Liver (tissue), 9 donors: ENCODE results near the gene ATXN1. TPM values are rescaled to one million over a fixed set of nuclear protein-coding genes. Genes with fewer than 3 reads are reported as not detected.
A peak's percentile ranks its signal among the peaks of the same experiment; 100 is the strongest.

Source experiments
- DNase-seq: peaks from one replicate; pipeline ENCODE4 v3.0.0-alpha.2; 2017; ENCODE audit warnings: low spot score
- H3K27ac ChIP-seq, 2 donors: one replicate each; pipeline ENCODE4 v1.7.0; 2013; ENCODE audit warnings: inconsistent platforms in 2 of 2, low read length in 2 of 2, control low read depth in 1 of 2, low read depth in 1 of 2, mild to moderate bottlenecking in 1 of 2
- H3K27me3 ChIP-seq, 4 donors: one replicate each; pipeline versions ENCODE4 v1.6.1 to v1.7.0; 2013; ENCODE audit warnings: low read length in 3 of 4, inconsistent platforms in 1 of 4, mild to moderate bottlenecking in 1 of 4, moderate library complexity in 1 of 4; ENCODE audit not compliant: control insufficient read depth in 4 of 4, insufficient read depth in 4 of 4
- H3K36me3 ChIP-seq, 4 donors: one replicate each; pipeline versions ENCODE4 v1.6.1 to v1.7.0; 2013; ENCODE audit warnings: low read length in 3 of 4, mild to moderate bottlenecking in 3 of 4, low read depth in 1 of 4, moderate library complexity in 1 of 4; ENCODE audit not compliant: control insufficient read depth in 4 of 4, insufficient read depth in 3 of 4
- H3K4me1 ChIP-seq, 4 donors: one replicate each; pipeline versions ENCODE4 v1.6.1 to v1.7.0; 2013; ENCODE audit warnings: low read length in 3 of 4, mild to moderate bottlenecking in 3 of 4, moderate library complexity in 1 of 4; ENCODE audit not compliant: control insufficient read depth in 4 of 4, insufficient read depth in 4 of 4
- H3K4me3 ChIP-seq, 3 donors: one replicate each; pipeline versions ENCODE4 v1.6.1 to v1.7.0; 2013; ENCODE audit warnings: low read length in 3 of 3, control low read depth in 1 of 3, low read depth in 1 of 3, mild to moderate bottlenecking in 1 of 3
- H3K9ac ChIP-seq, 2 donors: one replicate each; pipeline ENCODE4 v1.7.0; 2013; ENCODE audit warnings: low read length in 2 of 2, mild to moderate bottlenecking in 2 of 2, moderate library complexity in 2 of 2, control low read depth in 1 of 2, low read depth in 1 of 2
- H3K9me3 ChIP-seq, 4 donors: one replicate each; pipeline versions ENCODE4 v1.6.1 to v1.7.0; 2013; ENCODE audit warnings: low read length in 3 of 4; ENCODE audit not compliant: control insufficient read depth in 4 of 4
- ATF3 ChIP-seq: IDR thresholded peaks from 2 replicates; pipeline ENCODE4 v1.6.1; 2016; ENCODE audit warnings: antibody characterized with exemption
- CTCF ChIP-seq: fragments of 150-350 bp; IDR thresholded peaks from 2 replicates; pipeline ENCODE4 v1.5.1; 2017; ENCODE audit warnings: improper control_type of control experiment, low read depth, low read length; ENCODE audit not compliant: missing input control
- EGR1 ChIP-seq, 2 donors: IDR thresholded peaks; 2 replicates each; pipeline ENCODE4 v1.6.1; 2016 to 2018; ENCODE audit warnings: antibody characterized with exemption in 2 of 2, low read depth in 2 of 2
- FOXA1 ChIP-seq: IDR thresholded peaks from 2 replicates; pipeline ENCODE4 v1.6.1; 2016; ENCODE audit warnings: antibody characterized with exemption
- FOXA2 ChIP-seq: IDR thresholded peaks from 2 replicates; pipeline ENCODE4 v1.6.1; 2016; ENCODE audit warnings: antibody characterized with exemption
- GABPA ChIP-seq, 2 donors: IDR thresholded peaks in 1 of 2; conservative IDR thresholded peaks in 1 of 2; 2 replicates each; pipeline ENCODE4 v1.6.1; 2016; ENCODE audit warnings: antibody characterized with exemption in 2 of 2, mild to moderate bottlenecking in 1 of 2, moderate library complexity in 1 of 2
- HNF4A ChIP-seq, 2 donors: conservative IDR thresholded peaks; 2 replicates each; pipeline ENCODE4 v1.6.1; 2016; ENCODE audit warnings: antibody characterized with exemption in 2 of 2, mild to moderate bottlenecking in 2 of 2
- HNF4G ChIP-seq: IDR thresholded peaks from 2 replicates; pipeline ENCODE4 v1.6.1; 2016; ENCODE audit warnings: antibody characterized with exemption
- JUND ChIP-seq, 2 donors: IDR thresholded peaks; 2 replicates each; pipeline ENCODE4 v1.6.1; 2016; ENCODE audit warnings: antibody characterized with exemption in 2 of 2
- MAX ChIP-seq: IDR thresholded peaks from 2 replicates; pipeline ENCODE4 v1.6.1; 2016; ENCODE audit warnings: antibody characterized with exemption
- NR2F2 ChIP-seq: IDR thresholded peaks from 2 replicates; pipeline ENCODE4 v1.6.1; 2016; ENCODE audit warnings: antibody characterized with exemption
- RAD21 ChIP-seq, 2 donors: IDR thresholded peaks; 2 replicates each; pipeline ENCODE4 v1.6.1; 2016; ENCODE audit warnings: antibody characterized with exemption in 2 of 2, mild to moderate bottlenecking in 2 of 2
- REST ChIP-seq: IDR thresholded peaks from 2 replicates; pipeline ENCODE4 v1.6.1; 2016; ENCODE audit warnings: antibody characterized with exemption, mild to moderate bottlenecking
- RXRA ChIP-seq, 2 donors: IDR thresholded peaks; 2 replicates each; pipeline ENCODE4 v1.6.1; 2017 to 2018; ENCODE audit warnings: antibody characterized with exemption in 2 of 2, mild to moderate bottlenecking in 1 of 2
- SP1 ChIP-seq: IDR thresholded peaks from 2 replicates; pipeline ENCODE4 v1.6.1; 2018; ENCODE audit warnings: antibody characterized with exemption, mild to moderate bottlenecking
- TAF1 ChIP-seq: conservative IDR thresholded peaks from 2 replicates; pipeline ENCODE4 v1.6.1; 2016; ENCODE audit warnings: antibody characterized with exemption, mild to moderate bottlenecking
- YY1 ChIP-seq: IDR thresholded peaks from 2 replicates; pipeline ENCODE4 v1.6.1; 2016; ENCODE audit warnings: antibody characterized with exemption, mild to moderate bottlenecking
- ZBTB33 ChIP-seq: IDR thresholded peaks from 2 replicates; pipeline ENCODE4 v1.6.1; 2016; ENCODE audit warnings: antibody characterized with exemption
- WGBS: extraction: QIAGEN DNeasy Blood & Tissue Kit; methylation state at CpG from one replicate; pipeline ENCODE4 v1.1.7; 2013; 5-methylcytosine and 5-hydroxymethylcytosine counted together
- polyA plus RNA-seq, 2 donors: library from polyadenylated mRNA; stranded (reverse) in 1 of 2; unstranded in 1 of 2; fragments of 200-250 nt in 1 of 2; fragments of >200 nt in 1 of 2; fragmentation: Nextera tagmentation in 1 of 2; extraction: Ambion mirVana in 1 of 2; gene quantifications; one replicate each; pipeline versions ENCODE4 v1.2.1 to v1.2.3, GENCODE V29; 2013 to 2015
- total RNA-seq, 2 donors: library from RNA; depleted of rRNA; stranded (reverse); fragments of >200 nt; gene quantifications; one replicate each; pipeline ENCODE4 v1.2.3, GENCODE V29; 2014
- donor health status: healthy.
- donor health status: healthy.
- donor health status: healthy.
- donor health status: healthy.
- donor health status: healthy.

Gene ATXN1
- total and polyA plus RNA-seq, 4 donors: 4.3 to 29.7 (median 8.2) TPM

- H3K27ac ChIP-seq: peak overlapping the region; percentile 77 to 82
- TF ChIP-seq ATF3 (no peak), RXRA (IDR thresholded peaks at IDR 0.05) (no peak), CTCF (no peak)
- H3K4me3 ChIP-seq: peak overlapping the region in 1 of 3 donors; percentile 8
- peaks cover 14 to 29% (median 16%) of the 10 kb centered on the region in 4 donors for H3K4me1 ChIP-seq
- no peaks in the 10 kb centered on the region for H3K9me3 ChIP-seq
- DNase-seq: no peak
- WGBS: 63% methylated on average over 13 of the region's 13 CpGs
- H3K9ac ChIP-seq: no peak overlapping the region
- no peaks in the 10 kb centered on the region for H3K27me3 ChIP-seq
- H3K36me3 ChIP-seq: no peaks in the 10 kb centered on the region
Observed at GRCh38 chr6:16700202-16700915, 60.9 kb downstream of the ATXN1 start.

- Histone ChIP-seq H3K27ac (peak overlapping the region; percentile 77 to 82), H3K4me3 (peak overlapping the region in 1 of 3 donors; percentile 29), H3K4me1 (peaks cover 14 to 29% (median 16%) of the 10 kb centered on the region in 4 donors), H3K27me3 (no peaks in the 10 kb centered on the region), H3K9ac (peak overlapping the region; percentile 32 to 73), H3K36me3 (no peaks in the 10 kb centered on the region), H3K9me3 (no peaks in the 10 kb centered on the region)
- no peak for DNase-seq
- WGBS: 26% methylated on average over 7 of the region's 7 CpGs
- TF ChIP-seq MAX (peak; percentile 68), FOXA1 (peak; percentile 65), CTCF (no peak), GABPA (IDR thresholded peaks at IDR 0.05 in 1 of 2, conservative IDR thresholded peaks at IDR 0.05 in 1 of 2) (peak in 1 of 2 donors; percentile 18), EGR1 (IDR thresholded peaks at IDR 0.05; ENCODE audit: low read depth in 2 of 2) (peak in 1 of 2 donors; percentile 34), SP1 (peak; percentile 80), ZBTB33 (peak; percentile 61), HNF4A (conservative IDR thresholded peaks at IDR 0.05) (peak; percentile 87 to 94), YY1 (peak; percentile 78), RAD21 (IDR thresholded peaks at IDR 0.05) (peak; percentile 57), NR2F2 (peak; percentile 47), RXRA (IDR thresholded peaks at IDR 0.05) (peak; percentile 74 to 90), ATF3 (peak; percentile 67), JUND (IDR thresholded peaks at IDR 0.05) (peak; percentile 74 to 91), FOXA2 (peak; percentile 69), REST (peak; percentile 80), HNF4G (peak; percentile 63), TAF1 (peak; percentile 39)
Observed at GRCh38 chr6:16698997-16699868, 62.0 kb downstream of the ATXN1 start.
